HepG2 (cell line): Measurements from ENCODE around the gene NACAD.

Experiments used
- ATF6 ChIP-seq: sonication (generic); formaldehyde crosslinking; conservative IDR thresholded peaks from 2 replicates; pipeline ENCODE4 v1.4.0; 2020; ENCODE audit warnings: missing genetic modification reagents
- CEBPB ChIP-seq: IDR thresholded peaks from 2 replicates; pipeline ENCODE4 v1.6.1; 2011; ENCODE audit warnings: low read depth, low read length, improper control_type of control experiment, borderline replicate concordance
- CTCF ChIP-seq: sonication (generic); formaldehyde crosslinking; IDR thresholded peaks from 2 replicates; pipeline ENCODE4 v1.5.0; 2020; ENCODE audit warnings: mild to moderate bottlenecking, missing genetic modification reagents, moderate library complexity
- GLI4 ChIP-seq: sonication (generic); formaldehyde crosslinking; IDR thresholded peaks from 2 replicates; pipeline ENCODE4 v1.5.1; 2020; ENCODE audit warnings: missing genetic modification reagents, mild to moderate bottlenecking, moderate library complexity, borderline replicate concordance
- KDM3A ChIP-seq: IDR thresholded peaks from 2 replicates; pipeline ENCODE4 v1.6.1; 2018; ENCODE audit warnings: low read depth, missing compliant biosample characterization
- NR0B2 ChIP-seq: sonication (generic); formaldehyde crosslinking; IDR thresholded peaks from 2 replicates; pipeline ENCODE4 v1.4.0; 2020; ENCODE audit warnings: mild to moderate bottlenecking, missing genetic modification reagents
- POLR2A ChIP-seq, 2 experiments: IDR thresholded peaks; 2 replicates each; pipeline ENCODE4 v1.6.1; 2011; ENCODE audit warnings: low read depth in 2 of 2, low read length in 2 of 2, mild to moderate bottlenecking in 1 of 2, moderate library complexity in 1 of 2; ENCODE audit not compliant: insufficient read depth in 1 of 2
- REST ChIP-seq, 2 experiments: IDR thresholded peaks; 2 replicates each; pipeline ENCODE4 v1.6.1; 2011 to 2012; ENCODE audit warnings: low read length in 2 of 2, borderline replicate concordance in 1 of 2, low read depth in 1 of 2, mild to moderate bottlenecking in 1 of 2, moderate library complexity in 1 of 2
- SKIL ChIP-seq: sonication (generic); formaldehyde crosslinking; IDR thresholded peaks from 2 replicates; pipeline ENCODE4 v1.8.0; 2022; ENCODE audit warnings: missing genetic modification reagents, mild to moderate bottlenecking, moderate library complexity, borderline replicate concordance
- TAF1 ChIP-seq: sonication (generic); formaldehyde crosslinking; IDR thresholded peaks from 2 replicates; pipeline ENCODE4 v1.4.0; 2020; ENCODE audit warnings: missing genetic modification reagents
- ZFX ChIP-seq: sonication (generic); formaldehyde crosslinking; IDR thresholded peaks from 2 replicates; pipeline ENCODE4 v1.4.0; 2020; ENCODE audit warnings: mild to moderate bottlenecking, low read depth, missing genetic modification reagents, moderate library complexity
- ZNF263 ChIP-seq: sonication (generic); formaldehyde crosslinking; IDR thresholded peaks from 2 replicates; pipeline ENCODE4 v1.4.0; 2020; ENCODE audit warnings: missing genetic modification reagents
- ZNF296 ChIP-seq: sonication (generic); formaldehyde crosslinking; conservative IDR thresholded peaks from 2 replicates; pipeline ENCODE4 v1.5.0; 2020; ENCODE audit warnings: mild to moderate bottlenecking, missing genetic modification reagents
- ZNF512B ChIP-seq: sonication (generic); formaldehyde crosslinking; IDR thresholded peaks from 2 replicates; pipeline ENCODE4 v1.5.1; 2020; ENCODE audit warnings: missing genetic modification reagents, mild to moderate bottlenecking, borderline replicate concordance

- TF ChIP-seq ZNF512B (CRISPR knock-in tag) (no peak), TAF1 (no peak), CEBPB (0 out of 2 replicates have a peak, but pooled peaks have one; percentile 42), SKIL (CRISPR knock-in tag) (no peak), ZNF296 (CRISPR knock-in tag) (no peak), REST (IDR thresholded peaks at IDR 0.05; ENCODE audit: borderline replicate concordance in 1 of 2, low read depth in 1 of 2, low read length in 2 of 2) (no peak), CTCF (CRISPR knock-in tag) (peak; percentile 89), ZNF263 (CRISPR knock-in tag) (no peak), NR0B2 (CRISPR knock-in tag) (no peak), GLI4 (CRISPR knock-in tag) (no peak), POLR2A (IDR thresholded peaks at IDR 0.05; ENCODE audit: insufficient read depth in 1 of 2, low read depth in 2 of 2, low read length in 2 of 2) (no peak), KDM3A (no peak), ZFX (CRISPR knock-in tag) (no peak), ATF6 (CRISPR knock-in tag) (no peak)
These were observed 47.6 kb upstream of the NACAD start for GRCh38 chr7:45136106-45137060.
